ENCODE results near the gene SEMA5A.

DNA sequence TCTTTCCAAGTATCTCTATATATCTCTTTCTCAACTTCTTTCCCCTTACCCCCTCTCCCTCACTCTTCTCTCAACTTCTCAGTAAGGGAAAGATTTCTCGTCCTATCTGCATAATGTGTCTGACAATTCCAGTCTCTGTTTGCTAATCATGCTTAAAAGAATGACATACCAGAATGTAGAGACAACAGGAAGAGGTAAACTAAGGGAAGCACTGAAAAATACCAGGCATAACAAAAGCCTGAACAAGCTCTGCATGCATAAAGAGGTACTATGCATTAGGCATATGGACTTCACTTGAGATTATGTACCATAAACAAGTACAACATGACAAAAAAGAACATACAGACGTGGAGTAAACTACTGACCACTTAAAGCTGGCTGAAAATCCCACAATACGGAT lies 62.6 kb downstream of the SEMA5A start:
- TF ChIP-seq, protein P1, sequence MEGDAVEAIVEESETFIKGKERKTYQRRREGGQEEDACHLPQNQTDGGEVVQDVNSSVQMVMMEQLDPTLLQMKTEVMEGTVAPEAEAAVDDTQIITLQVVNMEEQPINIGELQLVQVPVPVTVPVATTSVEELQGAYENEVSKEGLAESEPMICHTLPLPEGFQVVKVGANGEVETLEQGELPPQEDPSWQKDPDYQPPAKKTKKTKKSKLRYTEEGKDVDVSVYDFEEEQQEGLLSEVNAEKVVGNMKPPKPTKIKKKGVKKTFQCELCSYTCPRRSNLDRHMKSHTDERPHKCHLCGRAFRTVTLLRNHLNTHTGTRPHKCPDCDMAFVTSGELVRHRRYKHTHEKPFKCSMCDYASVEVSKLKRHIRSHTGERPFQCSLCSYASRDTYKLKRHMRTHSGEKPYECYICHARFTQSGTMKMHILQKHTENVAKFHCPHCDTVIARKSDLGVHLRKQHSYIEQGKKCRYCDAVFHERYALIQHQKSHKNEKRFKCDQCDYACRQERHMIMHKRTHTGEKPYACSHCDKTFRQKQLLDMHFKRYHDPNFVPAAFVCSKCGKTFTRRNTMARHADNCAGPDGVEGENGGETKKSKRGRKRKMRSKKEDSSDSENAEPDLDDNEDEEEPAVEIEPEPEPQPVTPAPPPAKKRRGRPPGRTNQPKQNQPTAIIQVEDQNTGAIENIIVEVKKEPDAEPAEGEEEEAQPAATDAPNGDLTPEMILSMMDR (IDR thresholded peaks at IDR 0.05 in 4 of 5, conservative IDR thresholded peaks at IDR 0.05 in 1 of 5), result no peak
- TF ChIP-seq POLR2A (IDR thresholded peaks at IDR 0.05), result no peak

Measured in gastrocnemius medialis (tissue), 4 donors.